DOHH2 (cell line): ENCODE data around the gene GJC1.

Experiments
- CTCF ChIP-seq: fragments of 200-600 bp; sonication (generic); IDR thresholded peaks from one replicate; pipeline ENCODE4 v1.5.1; 2014; ENCODE audit warnings: antibody characterized with exemption, mild to moderate bottlenecking, low read depth, low read length; ENCODE audit not compliant: poor library complexity, severe bottlenecking
- EZH2phosphoT487 ChIP-seq: fragments of 200-600 bp; sonication (generic); IDR thresholded peaks from 2 replicates; pipeline ENCODE4 v1.6.1; 2017; ENCODE audit warnings: borderline replicate concordance, mild to moderate bottlenecking, antibody characterized with exemption, low read length, moderate library complexity, mixed read lengths

- TF ChIP-seq CTCF = no peak
- TF ChIP-seq EZH2phosphoT487 = no peak
Observed at GRCh38 chr17:44877121-44877520, 47.0 kb upstream of the GJC1 start.
